Activated CD4-positive, alpha-beta T cell treated with anti-CD3 and anti-CD28 coated beads, Interleukin-2, Interleukin-6, amounts not matched to agents 100 ng/mL and 50 ng/mL, durations not matched to agents 16 hours and 8 hours (primary cell): Measurements from ENCODE around the gene MTMR3.

Source experiments
- DNase-seq: peaks from one replicate; pipeline ENCODE4 v3.0.0-alpha.2; 2020

Gene MTMR3

GRCh38 chr22:30005213-30005857 lies 122.4 kb downstream of the MTMR3 start:
- DNase-seq = peak; percentile 71

GRCh38 chr22:30007361-30007760 lies 124.4 kb downstream of the MTMR3 start:
- DNase-seq = no peak

GRCh38 chr22:30008401-30008800 lies 125.4 kb downstream of the MTMR3 start:
- DNase-seq = no peak

- DNase-seq = no peak
Observed at GRCh38 chr22:30009478-30009877, 126.5 kb downstream of the MTMR3 start.

- no peak for DNase-seq
Observed at GRCh38 chr22:30010789-30011405, 127.9 kb downstream of the MTMR3 start.

GRCh38 chr22:30013201-30013600 lies 130.2 kb downstream of the MTMR3 start:
- DNase-seq = no peak

GRCh38 chr22:30014244-30014643 lies 131.3 kb downstream of the MTMR3 start:
- no peak for DNase-seq

GRCh38 chr22:30015229-30015797 lies 132.3 kb downstream of the MTMR3 start:
- no peak for DNase-seq

GRCh38 chr22:30015846-30016245 lies 132.9 kb downstream of the MTMR3 start:
- DNase-seq = no peak

GRCh38 chr22:30016596-30016995 lies 133.6 kb downstream of the MTMR3 start:
- DNase-seq = no peak

GRCh38 chr22:30017375-30018223 lies 134.6 kb downstream of the MTMR3 start:
- no peak for DNase-seq

GRCh38 chr22:30020511-30020910 lies 137.5 kb downstream of the MTMR3 start:
- no peak for DNase-seq

GRCh38 chr22:30021338-30021737 lies 138.4 kb downstream of the MTMR3 start:
- DNase-seq = no peak

- no peak for DNase-seq
Observed at GRCh38 chr22:30021881-30022619, 139.1 kb downstream of the MTMR3 start.

- no peak for DNase-seq
Observed at GRCh38 chr22:30023099-30023660, 140.2 kb downstream of the MTMR3 start.

- DNase-seq = no peak
Observed at GRCh38 chr22:30024231-30024630, 141.3 kb downstream of the MTMR3 start.

- DNase-seq = no peak
Observed at GRCh38 chr22:30025221-30025620, 142.2 kb downstream of the MTMR3 start.

- DNase-seq = no peak
Observed at GRCh38 chr22:30026756-30027155, 143.8 kb downstream of the MTMR3 start.

GRCh38 chr22:30027169-30027568 lies 144.2 kb downstream of the MTMR3 start:
- no peak for DNase-seq

GRCh38 chr22:30027791-30028190 lies 144.8 kb downstream of the MTMR3 start:
- no peak for DNase-seq

GRCh38 chr22:30028731-30029130 lies 145.8 kb downstream of the MTMR3 start:
- no peak for DNase-seq

- DNase-seq = no peak
Observed at GRCh38 chr22:30029512-30029911, 146.5 kb downstream of the MTMR3 start.

- DNase-seq = no peak
Observed at GRCh38 chr22:30030329-30030728, 147.4 kb downstream of the MTMR3 start.
